Natural killer cell (primary cell): Measurements from ENCODE around the gene PLA2G12A. TPM values are rescaled to one million over a fixed set of nuclear protein-coding genes. Genes with fewer than 3 reads are reported as not detected.
A peak's percentile ranks its signal among the peaks of the same experiment; 100 is the strongest.

Source experiments
- ATAC-seq, 3 donors: fragments of 150-1000 bp in 2 of 3; fragments of 200-7000 bp in 1 of 3; cut with Tn5 transposase; 1 replicate in 1 of 3; 2 replicates in 2 of 3; pipeline ENCODE4 v1.10.0; 2021; ENCODE audit warnings: mild to moderate bottlenecking in 2 of 3, moderate library complexity in 2 of 3
- DNase-seq, 2 donors: peaks; one replicate each; pipeline versions ENCODE4 v3.0.0 to v3.0.0-alpha.2; 2013 to 2021; ENCODE audit warnings: mixed read lengths in 1 of 2
- H3K27ac ChIP-seq: one replicate; pipeline ENCODE4 v1.5.1; 2013; ENCODE audit warnings: mild to moderate bottlenecking, low read length
- H3K27me3 ChIP-seq: one replicate; pipeline ENCODE4 v1.6.1; 2013; ENCODE audit warnings: low read length; ENCODE audit not compliant: control insufficient read depth, insufficient read depth
- H3K36me3 ChIP-seq: one replicate; pipeline ENCODE4 v1.6.1; 2013; ENCODE audit warnings: low read length; ENCODE audit not compliant: control insufficient read depth, insufficient read depth
- H3K4me1 ChIP-seq: one replicate; pipeline ENCODE4 v1.6.1; 2013; ENCODE audit warnings: low read length; ENCODE audit not compliant: control insufficient read depth, insufficient read depth
- H3K4me3 ChIP-seq: one replicate; pipeline ENCODE4 v1.5.1; 2013; ENCODE audit warnings: low read length
- H3K9me3 ChIP-seq: one replicate; pipeline ENCODE4 v1.6.1; 2013; ENCODE audit warnings: low read length; ENCODE audit not compliant: control insufficient read depth, insufficient read depth
- H3K27ac Mint-ChIP-seq, 2 donors: one replicate each; pipeline ENCODE4 v1.8.0; 2022; ENCODE audit warnings: mild to moderate bottlenecking in 2 of 2, mixed read lengths in 2 of 2, moderate library complexity in 1 of 2
- H3K27me3 Mint-ChIP-seq, 2 donors: one replicate each; pipeline ENCODE4 v1.8.0; 2022; ENCODE audit warnings: low read depth in 2 of 2, mixed read lengths in 2 of 2
- H3K36me3 Mint-ChIP-seq: one replicate; pipeline ENCODE4 v1.8.0; 2022; ENCODE audit warnings: mixed read lengths
- H3K4me1 Mint-ChIP-seq, 2 donors: one replicate each; pipeline ENCODE4 v1.8.0; 2022; ENCODE audit warnings: mixed read lengths in 2 of 2
- H3K4me3 Mint-ChIP-seq: one replicate; pipeline ENCODE4 v1.8.0; 2022; ENCODE audit warnings: mild to moderate bottlenecking, moderate library complexity, mixed read lengths
- H3K9me3 Mint-ChIP-seq, 2 donors: one replicate each; pipeline ENCODE4 v1.8.0; 2022; ENCODE audit warnings: mixed read lengths in 2 of 2
- CTCF ChIP-seq: fragments of 200-600 bp; IDR thresholded peaks from one replicate; pipeline ENCODE4 v1.8.0; 2022; ENCODE audit warnings: antibody characterized with exemption
- WGBS: methylation state at CpG from one replicate; pipeline ENCODE4 v1.1.7; 2013; ENCODE audit warnings: missing lambda C conversion rate; ENCODE audit not compliant: insufficient coverage; 5-methylcytosine and 5-hydroxymethylcytosine counted together
- intact Hi-C: fragments of 100-400 bp; cut with micrococcal nuclease; formaldehyde crosslinking; loops from one replicate; pipeline ENCODE4 v1.14.2; 2022
- total RNA-seq, 4 donors: library from RNA; stranded (reverse); fragments of 120-200 nt in 1 of 4; gene quantifications; one replicate each; pipeline versions ENCODE4 v1.2.3 to v1.2.4, GENCODE V29; 2013 to 2022

The PLA2G12A gene
- total RNA-seq, 3 donors from 2014 or later (not counting 1 experiment from before 2014, with no cell fraction given): 7.2 to 11.5 (median 10.1) TPM

- peaks cover 25 to 30% of the 10 kb centered on the region in 2 donors for H3K4me1 Mint-ChIP-seq
Observed at GRCh38 chr4:109702950-109703663, 26.8 kb downstream of the PLA2G12A start, which contains the start of gene CASP6. Gene CASP6, minus strand, starts transcription at chr4:109703445. Its CDS starts 50 bp downstream, at chr4:109703395.

GRCh38 chr4:109701566-109702410, 28.1 kb downstream of the PLA2G12A start:
- peaks cover 0 to 4% of the 10 kb centered on the region in 2 donors for H3K27me3 Mint-ChIP-seq
- intact Hi-C loops: loop anchor here (1.0 kb wide), 1 partner anchor 279 kb away; no protein-coding TSS in a partner anchor
- H3K36me3 Mint-ChIP-seq: no peaks in the 10 kb centered on the region
- no peaks in the 10 kb centered on the region for H3K9me3 Mint-ChIP-seq
- peaks cover 25 to 30% of the 10 kb centered on the region in 2 donors for H3K4me1 Mint-ChIP-seq
- TF ChIP-seq CTCF: no peak
- WGBS: 39% methylated on average over 20 of the region's 21 CpGs
- ATAC-seq: no peak
- peak in 1 of 2 donors; percentile 37 for DNase-seq
- Histone ChIP-seq H3K27ac (no peak overlapping the region), H3K27me3 (no peaks in the 10 kb centered on the region), H3K9me3 (no peaks in the 10 kb centered on the region), H3K36me3 (no peaks in the 10 kb centered on the region), H3K4me3 (peak overlapping the region; percentile 66), H3K4me1 (peaks cover 17% of the 10 kb centered on the region)
- peak overlapping the region; percentile 85 to 92 for H3K27ac Mint-ChIP-seq
- peak overlapping the region; percentile 98 for H3K4me3 Mint-ChIP-seq

More at GRCh38 chr4:109702950-109703663, 26.8 kb downstream of the PLA2G12A start, which contains the start of gene CASP6:
- Histone ChIP-seq H3K4me3 (peak within 1 kb of the TSS; percentile 66), H3K27me3 (no peaks in the 10 kb centered on the region), H3K9me3 (no peaks in the 10 kb centered on the region), H3K4me1 (peaks cover 17% of the 10 kb centered on the region), H3K36me3 (no peaks in the 10 kb centered on the region), H3K27ac (peak within 1 kb of the TSS; percentile 29)
- Mint-ChIP-seq H3K27me3 (peaks cover 0 to 4% of the 10 kb centered on the region in 2 donors), H3K27ac (peak within 1 kb of the TSS; percentile 85 to 92), H3K36me3 (no peaks in the 10 kb centered on the region), H3K4me3 (peak within 1 kb of the TSS; percentile 98), H3K9me3 (no peaks in the 10 kb centered on the region)
- under 1% methylated on average over 72 of the region's 72 CpGs for WGBS
- peak; percentile 71 for TF ChIP-seq CTCF
- peak; percentile 92 for ATAC-seq
- peak; percentile 66 to 87 for DNase-seq
- intact Hi-C loops: loop anchor here (1.0 kb wide), 2 partner anchors 123 to 281 kb away; no protein-coding TSS in a partner anchor

- 94% methylated on average over 8 of the region's 8 CpGs for WGBS
- no peak for TF ChIP-seq CTCF
- peaks cover 17% of the 10 kb centered on the region for H3K4me1 ChIP-seq
- no peaks in the 10 kb centered on the region for H3K9me3 ChIP-seq
- ATAC-seq (no peak), DNase-seq (no peak)
- Mint-ChIP-seq H3K27me3 (peaks cover 0 to 4% of the 10 kb centered on the region in 2 donors), H3K36me3 (no peaks in the 10 kb centered on the region), H3K4me3 (no peak overlapping the region), H3K9me3 (no peaks in the 10 kb centered on the region), H3K4me1 (peaks cover 25 to 30% of the 10 kb centered on the region in 2 donors), H3K27ac (no peak overlapping the region)
- intact Hi-C loops: no loop called here
- H3K36me3 ChIP-seq: no peaks in the 10 kb centered on the region
- no peak overlapping the region for H3K27ac ChIP-seq
- H3K4me3 ChIP-seq: no peak overlapping the region
- no peaks in the 10 kb centered on the region for H3K27me3 ChIP-seq
Observed at GRCh38 chr4:109699553-109700225, 30.2 kb downstream of the PLA2G12A start.
